GM19193 (cell line): ENCODE data around the gene DPPA4.

Experiments used
- POLR2A ChIP-seq: IDR thresholded peaks from 4 replicates; pipeline ENCODE4 v1.6.1; 2011; ENCODE audit not compliant: insufficient read depth, insufficient read length; ENCODE audit errors: extremely low read depth

DPPA4 gene

DNA sequence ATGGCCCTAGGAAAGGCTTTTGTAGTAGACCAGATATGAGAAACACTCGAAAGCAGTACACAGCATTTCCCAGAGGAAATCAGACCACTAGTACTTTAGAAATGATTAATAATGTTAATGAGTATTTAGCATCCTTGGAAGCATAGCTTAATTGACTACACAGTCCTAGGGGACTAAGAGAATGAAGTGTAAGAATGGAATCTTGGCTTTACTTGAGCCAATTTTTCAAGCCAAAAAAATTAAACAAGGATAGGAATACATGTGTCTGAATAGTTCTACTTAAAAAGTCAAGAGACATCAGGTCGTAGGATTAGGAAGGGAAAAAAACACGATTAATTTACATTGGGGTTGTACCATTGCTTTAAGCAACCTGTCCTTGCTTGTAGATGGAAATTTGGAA, 59.2 kb downstream of the DPPA4 start:
- TF ChIP-seq POLR2A: no peak
